Measurements from ENCODE around the gene PAX8.

PAX8 gene

GRCh38 chr2:113183703-113184102 is 95.0 kb downstream of the PAX8 start:
- Histone ChIP-seq H3K36me3 (ENCODE audit: control insufficient read depth, insufficient read depth, low read length) (no peaks in the 10 kb centered on the region), H3K9me3 (ENCODE audit: control insufficient read depth, low read length) (no peaks in the 10 kb centered on the region), H3K4me1 (ENCODE audit: control insufficient read depth, insufficient read depth, low read length) (peaks cover 4% of the 10 kb centered on the region), H3K27me3 (ENCODE audit: control insufficient read depth, insufficient read depth, low read length, poor library complexity, severe bottlenecking) (no peaks in the 10 kb centered on the region), H3K4me3 (ENCODE audit: insufficient read depth, low read depth, low read length) (no peak overlapping the region), H3K27ac (ENCODE audit: insufficient read depth, low read depth, low read length, poor library complexity, severe bottlenecking) (no peak overlapping the region)
- 80 to 94% methylated on average over 2 of the region's 2 CpGs for WGBS, 2 experiments

GRCh38 chr2:113183264-113183663 is 95.5 kb downstream of the PAX8 start:
- peaks cover 4% of the 10 kb centered on the region for H3K4me1 ChIP-seq (ENCODE audit: control insufficient read depth, insufficient read depth, low read length)
- 92% methylated on average over 8 of the region's 8 CpGs for WGBS, 2 experiments
- H3K27ac ChIP-seq (ENCODE audit: insufficient read depth, low read depth, low read length, poor library complexity, severe bottlenecking) = no peak overlapping the region
- H3K9me3 ChIP-seq (ENCODE audit: control insufficient read depth, low read length) = no peaks in the 10 kb centered on the region
- H3K36me3 ChIP-seq (ENCODE audit: control insufficient read depth, insufficient read depth, low read length) = no peaks in the 10 kb centered on the region
- no peak overlapping the region for H3K4me3 ChIP-seq (ENCODE audit: insufficient read depth, low read depth, low read length)
- no peaks in the 10 kb centered on the region for H3K27me3 ChIP-seq (ENCODE audit: control insufficient read depth, insufficient read depth, low read length, poor library complexity, severe bottlenecking)

- Histone ChIP-seq H3K27ac (ENCODE audit: insufficient read depth, low read depth, low read length, poor library complexity, severe bottlenecking) (no peak overlapping the region), H3K27me3 (ENCODE audit: control insufficient read depth, insufficient read depth, low read length, poor library complexity, severe bottlenecking) (no peaks in the 10 kb centered on the region), H3K4me1 (ENCODE audit: control insufficient read depth, insufficient read depth, low read length) (peaks cover 4% of the 10 kb centered on the region), H3K4me3 (ENCODE audit: insufficient read depth, low read depth, low read length) (no peak overlapping the region), H3K9me3 (ENCODE audit: control insufficient read depth, low read length) (no peaks in the 10 kb centered on the region), H3K36me3 (ENCODE audit: control insufficient read depth, insufficient read depth, low read length) (no peaks in the 10 kb centered on the region)
- WGBS, 2 experiments = 93 to 95% methylated on average over 15 of the region's 15 CpGs
Measured at GRCh38 chr2:113182471-113183260, 96.1 kb downstream of the PAX8 start.

- Histone ChIP-seq H3K36me3 (ENCODE audit: control insufficient read depth, insufficient read depth, low read length) (no peaks in the 10 kb centered on the region), H3K4me3 (ENCODE audit: insufficient read depth, low read depth, low read length) (no peak overlapping the region), H3K27ac (ENCODE audit: insufficient read depth, low read depth, low read length, poor library complexity, severe bottlenecking) (no peak overlapping the region), H3K9me3 (ENCODE audit: control insufficient read depth, low read length) (no peaks in the 10 kb centered on the region), H3K27me3 (ENCODE audit: control insufficient read depth, insufficient read depth, low read length, poor library complexity, severe bottlenecking) (no peaks in the 10 kb centered on the region), H3K4me1 (ENCODE audit: control insufficient read depth, insufficient read depth, low read length) (peaks cover 6% of the 10 kb centered on the region)
- WGBS, 2 experiments = 88 to 91% methylated on average over 8 of the region's 8 CpGs
Measured at GRCh38 chr2:113181258-113182051, 97.3 kb downstream of the PAX8 start.

GRCh38 chr2:113180131-113180946 is 98.4 kb downstream of the PAX8 start:
- H3K36me3 ChIP-seq (ENCODE audit: control insufficient read depth, insufficient read depth, low read length) = no peaks in the 10 kb centered on the region
- H3K4me1 ChIP-seq (ENCODE audit: control insufficient read depth, insufficient read depth, low read length) = peaks cover 14% of the 10 kb centered on the region
- H3K27me3 ChIP-seq (ENCODE audit: control insufficient read depth, insufficient read depth, low read length, poor library complexity, severe bottlenecking) = no peaks in the 10 kb centered on the region
- H3K27ac ChIP-seq (ENCODE audit: insufficient read depth, low read depth, low read length, poor library complexity, severe bottlenecking) = no peak overlapping the region
- 66 to 70% methylated on average over 15 to 17 of the region's 17 CpGs for WGBS, 2 experiments
- H3K9me3 ChIP-seq (ENCODE audit: control insufficient read depth, low read length) = no peaks in the 10 kb centered on the region
- no peak overlapping the region for H3K4me3 ChIP-seq (ENCODE audit: insufficient read depth, low read depth, low read length)

- Histone ChIP-seq H3K36me3 (ENCODE audit: control insufficient read depth, insufficient read depth, low read length) (no peaks in the 10 kb centered on the region), H3K27ac (ENCODE audit: insufficient read depth, low read depth, low read length, poor library complexity, severe bottlenecking) (no peak overlapping the region), H3K9me3 (ENCODE audit: control insufficient read depth, low read length) (no peaks in the 10 kb centered on the region), H3K27me3 (ENCODE audit: control insufficient read depth, insufficient read depth, low read length, poor library complexity, severe bottlenecking) (no peaks in the 10 kb centered on the region), H3K4me1 (ENCODE audit: control insufficient read depth, insufficient read depth, low read length) (peaks cover 20% of the 10 kb centered on the region), H3K4me3 (ENCODE audit: insufficient read depth, low read depth, low read length) (no peak overlapping the region)
- 93 to 94% methylated on average over 8 of the region's 8 CpGs for WGBS, 2 experiments
Measured at GRCh38 chr2:113179446-113180045, 99.2 kb downstream of the PAX8 start.

GRCh38 chr2:113178891-113179290 is 99.8 kb downstream of the PAX8 start:
- Histone ChIP-seq H3K27me3 (ENCODE audit: control insufficient read depth, insufficient read depth, low read length, poor library complexity, severe bottlenecking) (no peaks in the 10 kb centered on the region), H3K36me3 (ENCODE audit: control insufficient read depth, insufficient read depth, low read length) (no peaks in the 10 kb centered on the region), H3K27ac (ENCODE audit: insufficient read depth, low read depth, low read length, poor library complexity, severe bottlenecking) (no peak overlapping the region), H3K4me1 (ENCODE audit: control insufficient read depth, insufficient read depth, low read length) (peaks cover 26% of the 10 kb centered on the region), H3K4me3 (ENCODE audit: insufficient read depth, low read depth, low read length) (no peak overlapping the region), H3K9me3 (ENCODE audit: control insufficient read depth, low read length) (no peaks in the 10 kb centered on the region)
- 87 to 97% methylated on average over 4 of the region's 4 CpGs for WGBS, 2 experiments

- Histone ChIP-seq H3K27ac (ENCODE audit: insufficient read depth, low read depth, low read length, poor library complexity, severe bottlenecking) (no peak overlapping the region), H3K4me1 (ENCODE audit: control insufficient read depth, insufficient read depth, low read length) (peaks cover 30% of the 10 kb centered on the region), H3K9me3 (ENCODE audit: control insufficient read depth, low read length) (no peaks in the 10 kb centered on the region), H3K4me3 (ENCODE audit: insufficient read depth, low read depth, low read length) (no peak overlapping the region), H3K36me3 (ENCODE audit: control insufficient read depth, insufficient read depth, low read length) (no peaks in the 10 kb centered on the region), H3K27me3 (ENCODE audit: control insufficient read depth, insufficient read depth, low read length, poor library complexity, severe bottlenecking) (no peaks in the 10 kb centered on the region)
- 94% methylated on average over 10 to 11 of the region's 11 CpGs for WGBS, 2 experiments
Measured at GRCh38 chr2:113178069-113178746, 100.5 kb downstream of the PAX8 start.

- no peak overlapping the region for H3K27ac ChIP-seq (ENCODE audit: insufficient read depth, low read depth, low read length, poor library complexity, severe bottlenecking)
- no peaks in the 10 kb centered on the region for H3K27me3 ChIP-seq (ENCODE audit: control insufficient read depth, insufficient read depth, low read length, poor library complexity, severe bottlenecking)
- 89 to 95% methylated on average over 5 to 7 of the region's 7 CpGs for WGBS, 2 experiments
- H3K9me3 ChIP-seq (ENCODE audit: control insufficient read depth, low read length) = no peaks in the 10 kb centered on the region
- H3K36me3 ChIP-seq (ENCODE audit: control insufficient read depth, insufficient read depth, low read length) = no peaks in the 10 kb centered on the region
- peaks cover 30% of the 10 kb centered on the region for H3K4me1 ChIP-seq (ENCODE audit: control insufficient read depth, insufficient read depth, low read length)
- H3K4me3 ChIP-seq (ENCODE audit: insufficient read depth, low read depth, low read length) = no peak overlapping the region
Measured at GRCh38 chr2:113176696-113177355, 101.9 kb downstream of the PAX8 start.
